HG02610 (cell line): ENCODE results near the gene CTDSP2.
"Not testable (repeated sequence)": the region's sequence is repeated elsewhere in the genome, so short reads cannot be mapped to it uniquely, and the experiment has no call there.

Experiments used
- ATAC-seq: cut with Tn5 transposase; IDR thresholded peaks from one replicate; pipeline ENCODE4 v1.9.1; 2021; ENCODE audit warnings: mild to moderate bottlenecking, moderate library complexity; ENCODE audit not compliant: unreplicated experiment

The CTDSP2 gene

DNA sequence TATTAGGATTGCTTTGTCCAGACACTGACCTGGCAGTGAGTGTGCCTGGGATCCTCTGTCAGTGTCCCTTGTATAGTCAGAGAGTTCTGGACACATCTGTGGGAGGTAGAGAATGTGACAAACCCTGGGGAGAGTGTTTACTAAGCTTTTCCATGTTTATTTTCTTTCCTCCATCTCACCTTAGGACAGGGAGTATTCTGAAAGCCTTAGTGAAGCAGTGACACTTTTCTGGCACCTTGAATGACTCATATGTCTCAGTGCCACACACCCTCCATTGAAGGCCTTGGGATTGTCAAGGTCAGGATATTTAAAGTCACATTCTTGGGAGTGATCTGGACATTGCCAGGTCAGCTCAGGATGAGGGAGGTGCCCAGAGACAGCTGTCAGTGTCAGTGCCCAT, 34.9 kb upstream of the CTDSP2 start:
- ATAC-seq: no peak

DNA sequence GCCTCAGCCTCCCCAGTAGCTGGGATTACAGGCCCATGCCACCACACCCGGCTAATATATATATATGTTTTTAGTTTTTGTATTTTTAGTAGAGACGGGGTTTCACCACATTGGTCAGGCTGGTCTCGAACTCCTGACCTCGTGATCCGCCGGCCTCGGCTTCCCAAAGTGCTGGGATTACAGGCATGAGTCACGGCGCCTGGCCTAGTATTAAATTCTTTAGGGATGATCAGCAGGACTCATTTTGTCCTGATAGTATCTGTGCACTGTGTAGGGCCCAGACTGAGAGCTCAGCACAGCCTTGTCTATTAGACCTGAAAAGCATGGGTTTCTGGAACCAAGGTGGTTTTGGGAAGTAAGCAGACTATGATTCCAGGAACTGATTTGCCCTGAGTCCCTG, 34.5 kb upstream of the CTDSP2 start:
- not testable (repeated sequence) for ATAC-seq

DNA sequence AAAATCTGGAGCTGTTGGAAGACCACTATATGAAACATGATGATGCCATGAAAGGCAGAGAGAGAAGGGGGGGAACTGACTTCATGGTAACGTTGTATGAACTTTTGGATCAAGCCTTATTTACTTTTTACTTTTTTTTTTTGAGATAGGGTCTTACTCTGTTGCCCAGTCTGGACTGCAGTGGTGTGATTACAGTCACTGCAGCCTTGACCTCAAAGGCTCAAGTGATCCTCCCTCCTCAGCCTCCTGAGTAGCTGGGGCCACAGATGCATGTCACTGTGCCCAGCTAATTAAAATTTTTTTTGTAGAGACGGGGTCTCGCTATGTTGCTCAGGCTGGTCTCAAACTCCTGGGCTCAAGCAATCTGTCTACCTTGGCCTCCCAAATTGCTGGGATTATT, 31.3 kb upstream of the CTDSP2 start:
- ATAC-seq: no peak

DNA sequence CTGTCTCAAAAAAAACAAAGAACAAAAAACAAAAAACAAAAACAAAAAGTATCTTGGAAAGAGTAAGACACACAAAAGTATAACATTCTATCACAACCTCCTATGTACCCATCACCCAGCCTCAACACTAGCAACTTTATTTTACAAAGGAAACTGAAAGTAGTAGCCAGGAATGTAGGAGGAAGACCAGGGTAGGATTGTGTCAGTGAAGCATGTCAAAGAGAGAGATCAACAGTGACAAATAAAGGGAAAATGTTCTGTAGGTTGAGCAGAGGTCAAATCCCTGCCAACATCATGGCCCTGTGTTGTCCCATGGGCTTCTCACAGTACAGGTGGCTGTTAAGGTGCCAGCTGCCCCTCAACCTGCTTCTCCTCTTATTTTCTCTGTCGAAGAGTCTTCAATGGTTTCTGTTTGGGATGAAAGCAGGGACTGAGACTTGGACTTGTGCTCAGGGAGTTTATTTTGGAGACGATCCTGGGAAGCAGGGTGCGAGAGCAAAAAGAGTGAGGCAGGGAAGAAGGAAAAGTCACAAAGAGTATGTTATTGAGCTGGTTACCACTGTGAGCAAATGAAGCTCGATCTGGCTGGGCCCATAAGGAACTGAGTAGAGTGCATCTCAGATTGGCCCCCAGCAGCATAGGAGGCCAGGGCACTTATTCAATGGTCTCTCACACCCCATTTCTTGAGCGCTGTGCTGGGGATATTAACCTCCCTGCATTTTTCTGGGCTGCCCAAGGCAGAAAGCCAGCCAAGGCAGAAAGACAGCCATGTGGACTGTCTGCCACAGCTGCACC, 29.4 kb upstream of the CTDSP2 start:
- no peak for ATAC-seq

DNA sequence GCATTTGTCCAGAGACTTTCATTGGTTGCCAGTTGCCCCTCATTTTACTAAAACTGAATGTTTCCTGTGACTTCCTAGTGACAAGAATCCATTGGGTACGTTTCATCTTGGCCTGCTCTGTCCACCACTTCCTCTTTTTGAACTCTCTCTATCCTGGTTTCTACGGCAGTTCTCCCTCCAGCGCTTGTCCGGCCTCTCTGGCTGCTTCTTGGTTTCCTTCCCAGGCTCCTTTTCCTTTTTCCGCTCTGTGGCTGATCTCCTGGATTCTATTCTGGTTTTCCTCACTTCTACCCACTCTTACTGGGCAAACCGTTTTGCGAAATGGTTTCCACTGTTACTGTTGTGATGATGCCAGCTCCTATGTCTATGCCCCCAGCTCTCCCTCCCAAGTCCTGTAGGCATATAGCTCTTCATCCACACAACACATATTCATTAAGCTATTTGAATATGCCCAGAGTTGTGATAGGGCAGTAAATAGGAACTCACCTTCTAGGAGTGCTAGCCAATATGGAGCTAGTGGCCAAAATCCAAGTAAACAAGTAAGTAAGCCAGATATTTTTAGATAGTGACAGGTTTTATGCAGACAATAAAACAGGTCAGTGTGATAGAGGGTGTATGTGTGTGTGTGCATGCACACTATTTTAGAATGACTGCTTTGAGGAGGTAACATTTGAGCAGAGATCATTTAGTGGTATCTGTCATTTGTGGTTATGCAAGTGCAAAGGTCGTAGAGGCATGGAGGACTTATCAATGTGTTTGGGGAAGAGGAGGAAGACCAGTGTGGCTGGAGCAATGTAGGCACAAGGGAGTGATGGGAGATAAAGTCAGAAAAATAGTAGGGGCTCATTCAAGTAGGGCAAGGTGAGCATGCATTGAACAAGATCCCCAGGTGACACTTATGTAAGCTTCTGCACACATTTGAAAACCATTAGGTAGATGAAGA, 27.9 kb upstream of the CTDSP2 start:
- ATAC-seq: no peak

DNA sequence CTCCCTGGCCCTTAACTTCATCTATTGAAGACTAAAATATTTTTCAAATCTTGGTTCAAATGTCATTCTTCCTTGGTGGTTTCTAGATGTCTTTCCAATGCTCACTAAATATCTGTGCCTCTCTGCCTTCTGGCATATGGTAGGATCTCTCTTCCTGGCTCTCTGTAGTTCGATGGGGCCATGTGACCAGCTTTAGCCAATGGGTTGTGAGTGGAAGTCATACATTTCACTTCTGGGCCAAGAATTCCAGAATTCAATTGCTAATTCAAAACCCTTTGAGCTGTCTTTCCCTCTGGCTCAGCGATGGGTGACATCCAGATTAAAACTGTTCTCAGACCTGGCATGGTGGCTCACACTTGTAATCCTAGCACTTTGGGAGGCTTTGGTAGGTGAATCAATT, 25.8 kb upstream of the CTDSP2 start:
- no peak for ATAC-seq

DNA sequence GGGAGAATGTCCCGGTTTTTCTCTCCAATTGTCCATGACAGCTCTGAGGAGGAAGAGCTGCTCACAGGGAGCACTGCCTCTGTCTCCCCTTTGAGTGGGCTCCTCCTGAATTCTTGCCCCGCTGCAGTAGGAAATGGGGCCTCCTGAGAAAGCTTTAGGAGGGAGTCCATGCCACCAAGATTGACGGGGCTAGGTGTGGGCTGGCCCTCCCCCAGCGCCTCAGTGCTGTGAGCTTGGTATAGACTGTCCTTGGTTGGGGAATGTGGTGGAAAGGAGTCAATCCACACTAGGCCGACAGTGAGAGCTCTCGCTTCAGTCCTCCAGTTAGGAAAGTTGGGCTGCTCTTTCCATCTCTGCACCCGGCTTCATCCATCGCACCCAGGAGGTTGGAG, 23.4 kb upstream of the CTDSP2 start:
- no peak for ATAC-seq

DNA sequence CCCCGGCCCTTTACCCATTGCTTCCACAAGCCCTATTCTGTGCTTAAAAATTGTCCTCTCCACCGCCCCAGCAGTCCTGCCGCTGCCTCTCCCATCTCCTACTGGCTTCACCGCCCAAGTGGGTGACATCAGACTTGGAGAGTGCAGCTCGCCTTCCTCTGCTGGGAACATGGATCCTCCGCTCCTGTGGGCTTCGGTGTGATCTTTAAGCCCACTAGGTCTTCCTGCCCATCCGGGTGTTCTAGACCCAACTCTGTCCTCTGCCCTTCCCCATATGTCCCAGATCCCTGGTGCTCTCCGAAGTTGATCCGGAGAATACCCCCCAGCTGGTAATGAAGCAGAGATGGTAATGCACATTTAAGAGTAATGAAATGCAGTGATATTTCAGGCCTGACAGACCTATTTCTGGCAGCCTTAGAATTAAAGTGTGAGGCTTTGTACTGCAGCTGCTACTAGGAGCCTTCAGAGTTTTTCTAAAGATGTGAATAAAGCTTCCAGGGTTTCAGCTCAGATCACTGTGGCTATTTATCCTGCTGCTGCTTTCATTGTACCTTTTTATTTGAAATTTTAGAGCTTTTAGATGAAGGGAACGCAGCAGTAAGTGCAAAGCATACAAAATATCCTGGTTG, 22.9 kb upstream of the CTDSP2 start:
- no peak for ATAC-seq

DNA sequence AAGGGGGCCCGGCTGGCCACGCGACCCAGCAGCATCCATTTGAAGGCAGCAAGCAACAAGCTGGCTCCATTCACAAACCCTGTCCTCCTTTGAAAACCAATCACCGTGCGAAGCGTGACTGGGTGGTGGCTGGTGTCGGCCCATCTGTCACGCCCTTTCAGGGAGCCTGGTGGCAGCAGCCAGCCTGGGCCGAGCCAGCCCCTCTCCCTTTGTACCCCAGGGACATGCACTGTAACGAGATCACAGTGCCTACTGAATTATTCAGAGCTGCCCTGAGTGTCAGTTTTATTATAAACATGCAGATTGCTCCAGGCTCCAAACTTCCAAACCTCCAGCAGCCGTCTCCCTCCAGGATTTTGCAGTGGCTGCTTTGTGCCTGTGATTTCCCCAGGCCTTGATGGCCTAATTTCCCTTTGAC, 22.3 kb upstream of the CTDSP2 start:
- no peak for ATAC-seq

DNA sequence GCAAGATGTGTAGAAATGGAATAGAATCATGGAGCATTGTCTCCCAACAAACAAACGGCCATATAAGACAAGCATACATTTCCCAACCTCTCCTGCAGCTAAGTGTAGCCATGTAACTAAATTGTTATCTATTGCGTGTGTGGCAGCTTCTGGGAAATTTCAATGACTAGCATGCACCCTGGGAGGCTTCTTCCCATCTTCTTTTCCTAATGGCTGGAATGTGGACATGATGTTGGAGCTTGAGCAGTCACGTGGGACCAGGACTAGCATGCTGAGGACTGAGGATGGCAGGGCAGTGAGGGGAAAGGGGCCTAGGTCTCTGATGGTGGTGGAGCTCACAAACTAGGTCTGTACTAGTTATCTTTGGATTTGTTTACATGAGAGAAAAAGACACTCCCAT, 21.7 kb upstream of the CTDSP2 start:
- ATAC-seq: no peak

DNA sequence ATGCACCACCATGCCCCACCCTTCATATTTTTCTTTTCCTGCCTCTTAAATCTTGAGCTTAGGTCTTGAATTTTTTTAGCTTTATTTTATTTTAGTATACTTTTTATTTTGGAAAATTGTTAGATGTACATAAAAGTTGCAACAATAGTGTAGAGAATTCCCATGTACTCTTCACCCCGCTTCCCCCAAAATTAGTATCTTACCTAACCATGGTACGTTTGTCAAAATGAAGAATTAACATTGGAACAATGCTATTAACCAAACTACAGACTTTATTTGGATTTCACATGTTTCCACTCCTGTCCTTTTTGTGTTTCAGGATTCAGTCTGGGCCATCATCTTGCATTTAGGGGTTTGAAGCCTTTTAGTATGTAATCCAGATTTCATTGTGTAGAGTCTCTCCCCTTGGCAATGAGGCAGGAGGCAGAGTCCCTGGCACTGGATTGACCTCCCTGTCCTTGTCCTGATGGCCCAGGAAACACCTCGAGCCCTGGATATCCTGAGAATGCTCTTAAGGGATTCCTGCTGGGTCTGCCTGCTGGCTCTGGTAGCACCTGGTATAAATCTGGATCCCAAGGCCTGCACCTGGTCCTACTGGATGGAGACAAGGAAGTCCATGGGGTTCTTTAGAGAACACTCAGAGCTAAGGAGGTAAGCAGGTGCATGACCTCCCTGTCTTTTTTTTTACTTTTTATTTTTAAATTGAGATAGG, 19.9 kb upstream of the CTDSP2 start:
- no peak for ATAC-seq

DNA sequence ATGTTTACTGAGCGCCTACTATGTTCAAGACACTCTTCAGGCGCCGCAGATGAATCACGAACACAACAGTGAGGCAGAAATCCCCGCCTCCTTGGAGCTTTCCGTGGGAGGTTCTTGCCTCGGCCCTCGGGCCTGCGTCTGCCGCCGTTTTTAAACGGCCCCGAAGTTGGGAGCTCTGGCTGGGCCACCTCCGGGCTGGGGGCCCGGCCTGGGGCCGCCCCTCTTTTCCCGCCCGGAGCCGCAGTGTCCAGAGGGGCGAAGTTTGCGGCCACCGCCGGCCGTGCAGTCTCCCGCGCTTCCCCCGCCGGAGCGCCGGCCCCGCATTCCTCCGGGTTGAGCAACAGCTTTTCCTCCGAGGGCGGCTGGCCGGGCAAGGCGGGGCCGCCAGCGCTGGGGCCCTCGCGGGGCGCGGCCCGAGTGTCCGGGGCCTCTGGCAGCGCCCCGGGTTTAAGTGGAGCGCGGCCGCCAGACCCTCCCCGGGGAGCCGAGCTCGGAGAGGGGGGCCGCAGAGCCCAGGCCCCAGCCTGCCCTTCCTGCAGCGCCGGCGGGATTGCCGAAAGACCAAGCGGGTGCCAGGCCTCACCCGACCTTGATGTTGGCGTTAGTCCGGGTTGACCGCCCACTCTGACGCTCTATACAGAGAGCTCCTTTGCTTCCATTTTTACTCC, 18.7 kb upstream of the CTDSP2 start:
- ATAC-seq: peak; percentile 78

DNA sequence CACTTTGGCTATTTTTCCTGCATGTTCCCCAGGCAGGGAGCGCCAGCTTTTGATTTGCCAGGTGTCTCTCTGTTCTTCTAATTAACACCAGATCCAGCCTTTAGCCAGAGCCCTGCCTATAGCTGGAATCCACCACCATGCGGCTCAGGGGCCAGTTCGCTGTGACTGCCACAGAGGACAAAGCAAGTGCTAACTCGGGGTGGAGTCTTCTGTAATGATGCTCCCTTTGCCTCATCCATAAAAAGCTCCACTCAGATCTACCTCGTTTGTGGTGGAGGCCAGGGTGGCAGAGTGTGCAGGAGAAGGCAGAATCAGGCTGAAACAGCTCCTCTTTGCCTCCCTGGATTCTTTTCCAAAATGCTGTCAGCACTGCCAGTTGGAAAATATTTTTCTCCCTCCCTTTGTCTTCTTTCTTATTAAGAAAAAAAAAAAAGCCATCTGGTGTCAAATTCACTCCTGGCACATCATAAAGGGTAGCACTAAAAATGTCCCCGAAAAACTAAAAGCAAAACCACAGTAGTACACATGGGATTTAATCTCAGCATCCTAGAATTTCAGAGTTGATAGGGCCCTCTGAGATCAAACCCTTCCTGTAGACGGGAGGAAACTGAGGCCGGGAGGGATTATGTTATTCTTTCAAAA, 18.0 kb upstream of the CTDSP2 start:
- ATAC-seq: no peak

DNA sequence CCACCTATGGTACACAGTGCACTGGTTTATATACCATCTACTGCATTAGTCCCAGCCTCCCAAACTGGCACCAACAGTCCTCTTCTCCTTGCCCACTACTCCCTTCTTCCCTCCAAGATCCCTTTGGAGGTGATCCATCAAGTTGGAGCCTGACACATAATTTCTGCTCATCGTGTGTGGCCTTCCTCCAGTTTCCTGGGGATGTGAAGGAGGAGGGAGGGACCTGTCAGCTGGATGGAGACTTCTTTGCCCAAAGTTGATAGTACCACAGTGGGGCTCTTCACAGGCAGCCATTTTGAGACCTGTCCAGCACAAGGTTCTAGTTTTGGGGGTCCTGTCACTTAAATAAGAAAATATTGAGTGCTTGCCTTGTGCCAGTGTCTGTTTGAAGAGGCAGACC, 17.1 kb upstream of the CTDSP2 start:
- no peak for ATAC-seq

DNA sequence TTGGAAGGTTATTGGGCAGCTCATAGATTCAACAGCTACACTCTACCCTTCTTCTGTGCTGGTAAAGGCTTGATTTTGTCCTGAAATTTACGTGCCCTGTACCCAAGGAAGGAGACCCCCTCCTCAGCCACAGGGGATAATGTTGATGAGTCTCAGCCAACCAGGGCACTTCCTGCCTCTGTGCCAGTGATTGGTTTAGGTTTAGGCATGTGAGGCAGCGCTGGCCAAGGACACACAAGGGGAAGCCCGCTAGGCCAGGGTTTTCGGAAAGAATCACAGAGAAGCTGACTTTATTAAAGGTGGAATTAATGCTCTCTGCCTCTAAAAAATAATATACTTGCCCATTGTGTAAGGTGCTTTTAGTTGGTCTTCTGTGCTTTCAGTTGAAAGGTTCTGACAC, 15.4 kb upstream of the CTDSP2 start:
- no peak for ATAC-seq

DNA sequence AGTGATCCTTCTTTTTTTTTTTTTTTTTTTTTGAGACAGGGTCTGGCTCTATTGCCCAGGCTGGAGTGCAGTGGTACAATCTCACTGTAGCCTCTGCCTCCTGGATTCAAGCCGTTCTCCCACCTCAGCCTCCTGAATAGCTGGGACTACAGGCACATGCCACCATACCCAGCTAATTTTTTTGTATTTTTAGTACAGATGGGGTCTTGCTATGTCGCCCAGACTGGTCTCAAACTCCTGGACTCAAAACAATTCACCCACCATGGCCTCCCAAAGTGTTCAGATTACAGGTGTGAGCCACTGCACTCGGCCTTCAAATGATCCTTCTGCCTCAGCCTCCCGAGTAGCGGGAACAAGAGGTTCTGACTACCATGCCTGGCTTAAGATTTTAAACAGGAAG, 14.4 kb upstream of the CTDSP2 start:
- not testable (repeated sequence) for ATAC-seq

DNA sequence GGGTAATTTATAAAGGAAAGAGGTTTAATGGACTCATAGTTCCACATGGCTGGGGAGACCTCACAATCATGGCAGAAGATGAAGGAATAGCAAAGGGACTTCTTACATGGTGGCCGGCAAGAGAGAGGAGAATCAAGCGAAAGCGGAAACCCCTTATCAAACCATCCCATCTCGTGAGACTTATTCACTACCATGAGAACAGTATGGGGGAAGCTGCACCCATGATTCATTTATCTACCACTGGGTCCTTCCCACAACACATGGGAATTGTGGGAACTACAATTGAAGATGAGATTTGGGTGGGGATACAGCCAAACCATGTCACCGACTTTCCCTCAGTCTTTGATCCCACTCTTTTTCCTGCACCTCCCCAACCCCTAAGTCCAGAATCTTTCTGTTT, 12.6 kb upstream of the CTDSP2 start:
- no peak for ATAC-seq

DNA sequence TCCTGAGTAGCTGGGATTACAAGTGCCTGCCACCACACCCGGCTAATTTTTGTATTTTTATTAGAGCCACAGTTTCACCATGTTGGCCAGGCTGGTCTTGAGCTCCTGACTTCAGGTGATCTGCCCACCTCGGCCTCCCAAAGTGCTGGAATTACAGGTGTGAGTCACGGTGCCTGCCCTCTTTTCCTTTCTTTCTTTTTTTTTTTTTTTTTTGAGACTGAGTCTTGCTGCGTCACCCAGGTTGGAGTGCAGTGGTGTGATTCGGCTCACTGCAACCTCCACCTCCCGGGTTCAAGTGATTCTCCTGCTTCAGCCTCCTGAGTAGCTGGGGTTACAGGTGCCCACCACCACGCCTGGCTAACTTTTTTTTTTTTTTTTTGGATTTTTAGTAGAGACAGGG, 11.6 kb upstream of the CTDSP2 start:
- not testable (repeated sequence) for ATAC-seq

DNA sequence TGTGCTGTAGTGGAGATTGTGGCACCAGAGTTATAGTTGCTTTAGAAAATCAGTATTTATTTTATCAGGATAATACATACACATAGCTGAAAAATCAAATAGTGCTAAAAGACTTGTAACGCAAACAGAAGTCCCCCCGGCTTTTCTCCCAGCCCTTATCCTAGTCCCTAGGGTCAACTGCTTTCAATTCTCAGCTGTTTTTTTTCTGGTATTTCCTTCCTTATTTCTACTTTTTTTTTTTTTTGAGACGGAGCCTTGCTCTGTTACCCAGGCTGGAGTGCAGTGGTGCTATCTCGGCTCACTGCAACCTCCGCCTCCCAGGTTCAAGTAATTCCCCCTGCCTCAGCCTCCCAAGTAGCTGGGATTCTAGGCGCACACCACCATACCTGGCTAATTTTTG, 8.4 kb upstream of the CTDSP2 start:
- ATAC-seq: no peak
